ENCODE measurements around the gene TMEM141. TPM values are rescaled to one million over a fixed set of nuclear protein-coding genes. Genes with fewer than 3 reads are reported as not detected.
"Not testable (repeated sequence)": the region's sequence is repeated elsewhere in the genome, so short reads cannot be mapped to it uniquely, and the experiment has no call there.

TMEM141 gene
- total and polyA plus RNA-seq, 7 experiments from 2014 or later: 27.2 to 54.9 (median 30.6) TPM

DNA sequence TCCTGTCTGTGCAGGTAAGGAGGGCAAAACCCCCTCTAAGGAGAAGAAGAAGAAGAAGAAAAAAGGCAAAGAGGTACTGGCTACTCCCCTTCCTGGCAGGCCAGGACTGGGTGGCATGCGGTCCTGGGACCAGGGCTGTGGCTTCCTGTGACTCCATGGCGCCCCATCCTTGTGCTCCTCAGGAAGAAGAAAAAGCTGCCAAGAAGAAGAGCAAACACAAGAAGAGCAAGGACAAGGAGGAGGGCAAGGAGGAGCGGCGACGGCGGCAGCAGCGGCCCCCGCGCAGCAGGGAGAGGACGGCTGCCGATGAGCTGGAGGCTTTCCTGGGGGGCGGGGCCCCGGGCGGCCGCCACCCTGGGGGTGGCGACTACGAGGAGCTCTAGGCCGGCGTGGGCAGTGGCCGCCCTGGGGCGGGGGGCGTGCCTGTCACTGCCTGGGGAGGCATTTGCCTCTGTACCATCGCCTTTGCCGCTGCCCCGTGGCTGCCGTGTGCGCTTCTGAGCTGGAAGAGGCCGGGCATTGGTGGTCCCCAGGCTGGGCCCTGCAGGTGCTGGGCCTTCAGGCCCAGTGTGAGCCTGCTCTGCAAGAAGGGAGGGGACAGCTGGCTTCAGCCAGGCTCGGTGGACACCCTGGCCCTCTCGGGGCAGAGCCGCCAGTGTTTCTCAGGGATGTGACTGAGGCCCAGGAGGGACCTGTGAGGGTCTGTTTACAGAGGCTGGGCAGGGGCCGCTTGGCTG lies 49.2 kb downstream of the TMEM141 start:
- H3K27ac ChIP-seq (ENCODE audit: low read depth, low read length): no peak overlapping the region
- Mint-ChIP-seq H3K4me1 (peaks cover 0 to 16% (median 10%) of the 10 kb centered on the region in 7 donors), H3K27ac (peak overlapping the region in 3 of 9 donors; percentile 7 to 79 (median 32)), H3K36me3 (peaks cover 0 to 5% (median 0%) of the 10 kb centered on the region in 5 donors), H3K27me3 (peaks cover 0 to 2% (median 0%) of the 10 kb centered on the region in 5 donors), H3K9me3 (no peaks in the 10 kb centered on the region), H3K4me3 (peak overlapping the region in 2 of 10 donors; percentile 51 to 67)
- peaks cover 4 to 7% of the 10 kb centered on the region in 2 donors for H3K4me1 ChIP-seq (ENCODE audit: control insufficient read depth in 2 of 2, insufficient read depth in 2 of 2, low read length in 2 of 2)
- no peak for ATAC-seq
- POLR2A ChIA-PET: interaction anchor here (0.6 kb wide), 2 partner anchors 32 to 96 kb away, joined by 3 to 4 read pairs; no protein-coding TSS in a partner anchor
- no peak overlapping the region for H3K4me3 ChIP-seq (ENCODE audit: low read length)
- H3K27me3 ChIP-seq (ENCODE audit: control insufficient read depth in 2 of 2, insufficient read depth in 2 of 2, low read length in 2 of 2): no peaks in the 10 kb centered on the region
- no peaks in the 10 kb centered on the region for H3K9me3 ChIP-seq (ENCODE audit: control insufficient read depth in 2 of 3, low read length in 3 of 3)
- no peak for DNase-seq
- CTCF ChIA-PET: no interaction called here
- intact Hi-C loops (cut with micrococcal nuclease): no loop called here
- H3K36me3 ChIP-seq (ENCODE audit: control insufficient read depth in 2 of 3, insufficient read depth in 3 of 3, low read length in 3 of 3): peaks cover 0 to 25% (median 0%) of the 10 kb centered on the region in 3 experiments

DNA sequence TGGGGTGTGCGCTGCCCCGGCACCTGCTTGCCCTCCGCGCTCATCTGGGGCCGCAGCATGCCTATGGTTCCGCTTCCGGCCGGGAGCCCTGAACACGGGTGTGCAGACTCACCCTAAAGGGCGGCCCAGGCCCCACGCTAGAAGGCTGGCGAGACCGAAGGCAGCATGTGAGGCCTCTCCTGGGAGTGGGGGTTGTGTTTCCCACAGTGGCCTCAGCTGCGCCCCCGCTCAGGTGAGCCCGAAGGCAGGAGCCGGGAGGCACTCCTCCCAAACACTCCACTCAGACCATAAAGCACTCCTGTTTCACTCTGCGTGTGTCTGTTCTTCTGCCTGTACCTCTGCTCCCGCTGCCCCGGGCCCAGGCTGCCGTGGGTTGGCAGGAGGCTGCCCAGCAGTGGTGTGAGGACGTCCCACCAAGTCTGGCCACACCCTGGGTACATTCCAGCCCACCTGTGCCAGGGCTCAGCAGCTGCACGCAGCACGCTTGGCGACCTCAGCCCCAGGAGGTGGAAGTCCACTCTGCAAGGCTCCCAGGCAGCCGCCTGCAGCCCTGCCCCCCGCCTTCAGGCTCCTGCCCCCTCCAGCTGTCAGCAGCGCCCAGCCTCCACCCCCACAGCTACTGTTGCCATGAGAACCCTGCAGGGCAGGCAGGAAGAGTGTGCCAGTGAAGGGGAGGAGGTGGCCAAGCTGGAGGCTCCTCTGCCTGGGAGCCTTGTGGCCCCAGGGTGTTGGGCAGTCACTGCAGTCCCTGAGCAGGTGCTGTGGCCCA lies 49.9 kb downstream of the TMEM141 start:
- Mint-ChIP-seq H3K9me3 (no peaks in the 10 kb centered on the region), H3K4me3 (peak overlapping the region in 1 of 10 donors; percentile 85), H3K27ac (no peak overlapping the region), H3K36me3 (peaks cover 0 to 5% (median 0%) of the 10 kb centered on the region in 5 donors), H3K4me1 (peaks cover 0 to 16% (median 10%) of the 10 kb centered on the region in 7 donors), H3K27me3 (peaks cover 0 to 5% (median 0%) of the 10 kb centered on the region in 5 donors)
- ChIA-PET POLR2A (interaction anchor here (0.6 kb wide), 1 partner anchor 33 kb away, joined by 3 read pairs; no protein-coding TSS in a partner anchor), CTCF (no interaction called here)
- no peak overlapping the region for H3K4me3 ChIP-seq (ENCODE audit: low read length)
- intact Hi-C loops (cut with micrococcal nuclease): no loop called here
- DNase-seq (no peak), ATAC-seq (no peak)
- H3K36me3 ChIP-seq (ENCODE audit: control insufficient read depth in 2 of 3, insufficient read depth in 3 of 3, low read length in 3 of 3): peaks cover 0 to 25% (median 0%) of the 10 kb centered on the region in 3 experiments
- H3K9me3 ChIP-seq (ENCODE audit: control insufficient read depth in 2 of 3, low read length in 3 of 3): no peaks in the 10 kb centered on the region
- H3K27me3 ChIP-seq (ENCODE audit: control insufficient read depth in 2 of 2, insufficient read depth in 2 of 2, low read length in 2 of 2): no peaks in the 10 kb centered on the region
- H3K4me1 ChIP-seq (ENCODE audit: control insufficient read depth in 2 of 2, insufficient read depth in 2 of 2, low read length in 2 of 2): peaks cover 4 to 7% of the 10 kb centered on the region in 2 donors
- H3K27ac ChIP-seq (ENCODE audit: low read depth, low read length): no peak overlapping the region

DNA sequence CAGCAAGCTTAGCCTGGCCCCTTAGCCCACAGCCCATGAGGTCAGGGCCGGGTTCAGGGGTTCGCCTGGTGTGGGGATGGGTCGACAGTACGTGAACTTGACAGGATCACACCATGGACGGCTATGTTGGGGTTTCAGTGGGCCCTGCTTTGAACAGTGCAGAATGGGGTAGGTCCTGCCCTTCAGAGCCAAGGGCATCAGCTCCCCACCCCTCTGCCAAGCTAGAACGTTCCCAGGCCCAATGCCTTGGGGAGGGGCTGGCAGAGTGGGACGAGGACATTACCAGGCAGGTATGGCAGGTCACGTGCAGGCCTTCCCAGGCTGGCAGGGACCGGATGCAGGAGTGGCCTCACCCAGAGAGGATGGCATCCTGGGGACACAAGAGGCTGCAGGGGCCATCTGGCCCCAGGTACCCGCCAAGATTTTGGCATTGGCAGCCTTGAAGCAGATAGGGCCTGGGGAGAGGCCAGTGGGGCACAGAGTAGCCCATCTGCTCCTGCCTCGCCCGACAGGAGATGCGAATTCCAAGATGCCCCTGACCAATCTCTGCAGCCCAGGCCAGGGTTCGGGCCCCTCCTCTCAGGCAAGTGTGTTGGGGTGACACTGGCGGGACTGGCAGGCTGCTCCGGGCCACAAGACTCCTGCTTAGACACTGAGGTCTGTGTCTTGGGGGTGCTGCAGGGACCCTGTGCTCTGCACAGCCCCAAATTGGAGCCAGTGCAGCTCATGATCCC lies 50.7 kb downstream of the TMEM141 start:
- not testable (repeated sequence) for H3K9me3 Mint-ChIP-seq; H3K9me3 ChIP-seq (ENCODE audit: control insufficient read depth in 2 of 3, low read length in 3 of 3); H3K4me1 ChIP-seq (ENCODE audit: control insufficient read depth in 2 of 2, insufficient read depth in 2 of 2, low read length in 2 of 2); ATAC-seq; H3K36me3 Mint-ChIP-seq; H3K27me3 ChIP-seq (ENCODE audit: control insufficient read depth in 2 of 2, insufficient read depth in 2 of 2, low read length in 2 of 2); DNase-seq; H3K27ac ChIP-seq (ENCODE audit: low read depth, low read length)
- intact Hi-C loops (cut with micrococcal nuclease): loop anchor here in 1 of 2 donors (1.0 kb wide), 4 partner anchors 44 to 193 kb away; partner anchors contain the start of genes FBXW5 and TRAF2
- CTCF ChIA-PET: interaction anchor here (1.0 to 1.1 kb wide), 2 partner anchors 24 to 193 kb away, joined by 3 to 6 read pairs; no protein-coding TSS in a partner anchor
- Mint-ChIP-seq H3K4me1 (peaks cover 0 to 17% (median 10%) of the 10 kb centered on the region in 7 donors), H3K27me3 (peaks cover 0 to 10% (median 0%) of the 10 kb centered on the region in 5 donors), H3K27ac (peak overlapping the region in 2 of 9 donors; percentile 48 to 72), H3K4me3 (peak overlapping the region; percentile 71 to 94 (median 82))
- Histone ChIP-seq H3K4me3 (ENCODE audit: low read length) (peak overlapping the region; percentile 83), H3K36me3 (ENCODE audit: control insufficient read depth in 2 of 3, insufficient read depth in 3 of 3, low read length in 3 of 3) (peaks cover 0 to 19% (median 0%) of the 10 kb centered on the region in 3 experiments)
- POLR2A ChIA-PET: interaction anchor here (0.6 to 1.9 kb wide), 3 partner anchors 40 to 44 kb away, joined by 4 to 7 read pairs (median 5); partner anchors contain the start of gene TRAF2

DNA sequence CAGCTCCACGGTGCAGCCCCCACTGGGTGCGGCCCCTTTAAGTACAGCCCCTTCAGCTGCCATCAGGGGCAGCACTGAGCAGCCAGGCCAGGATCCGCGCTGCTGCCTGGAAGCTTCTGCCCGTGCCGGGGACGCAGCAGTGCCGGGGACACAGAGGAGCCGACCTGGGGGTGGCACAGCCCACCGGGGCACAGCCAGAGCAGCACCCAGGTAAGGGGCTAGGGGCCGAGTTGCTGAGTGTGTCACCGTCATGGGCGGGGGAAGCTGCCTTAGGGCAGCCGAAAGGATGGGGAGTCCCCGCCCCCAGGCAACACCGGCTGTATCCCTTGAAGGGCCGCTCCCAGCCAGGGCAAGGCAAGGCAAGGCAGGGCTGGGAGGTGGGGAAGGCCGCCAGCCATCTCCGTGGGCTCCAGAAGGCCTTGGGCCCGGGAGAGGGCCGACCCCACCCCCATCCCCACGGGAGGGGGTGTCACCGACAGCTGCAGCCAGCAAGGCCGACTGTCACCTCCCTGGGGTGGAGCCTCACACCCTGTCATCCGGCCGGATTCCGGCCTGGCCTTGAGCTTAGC lies 51.3 kb downstream of the TMEM141 start, which contains the start of gene AJM1:
TSS of gene AJM1 (plus strand) at position 99 of the 569 bp plus-strand sequence. CDS start 1,937 bp downstream, outside the sequence.
- ChIA-PET CTCF (interaction anchor here (1.0 to 1.1 kb wide), 2 partner anchors 25 to 193 kb away, joined by 3 to 6 read pairs; no protein-coding TSS in a partner anchor), POLR2A (interaction anchor here (0.6 to 1.9 kb wide), 4 partner anchors 40 to 105 kb away, joined by 3 to 7 read pairs (median 4); partner anchors contain the start of gene TRAF2)
- peaks cover 2 to 19% (median 11%) of the 10 kb centered on the region in 7 donors for H3K4me1 Mint-ChIP-seq
- intact Hi-C loops (cut with micrococcal nuclease): loop anchor here in 1 of 2 donors (1.0 kb wide), 4 partner anchors 44 to 193 kb away; partner anchors contain the start of genes FBXW5 and TRAF2
- peak within 1 kb of the TSS; percentile 71 to 94 (median 82) for H3K4me3 Mint-ChIP-seq
- not testable (repeated sequence) for H3K36me3 Mint-ChIP-seq; H3K9me3 ChIP-seq (ENCODE audit: control insufficient read depth in 2 of 3, low read length in 3 of 3); H3K9me3 Mint-ChIP-seq; H3K27me3 ChIP-seq (ENCODE audit: control insufficient read depth in 2 of 2, insufficient read depth in 2 of 2, low read length in 2 of 2); H3K4me1 ChIP-seq (ENCODE audit: control insufficient read depth in 2 of 2, insufficient read depth in 2 of 2, low read length in 2 of 2); H3K27ac ChIP-seq (ENCODE audit: low read depth, low read length)
- DNase-seq (peak; percentile 63 to 82 (median 77)), ATAC-seq (peak; percentile 93)
- peak within 1 kb of the TSS in 2 of 9 donors; percentile 48 to 72 for H3K27ac Mint-ChIP-seq
- H3K27me3 Mint-ChIP-seq: peaks cover 0 to 13% (median 0%) of the 10 kb centered on the region in 5 donors
- Histone ChIP-seq H3K4me3 (ENCODE audit: low read length) (peak within 1 kb of the TSS; percentile 83), H3K36me3 (ENCODE audit: control insufficient read depth in 2 of 3, insufficient read depth in 3 of 3, low read length in 3 of 3) (peaks cover 0 to 19% (median 0%) of the 10 kb centered on the region in 3 experiments)
